ENCODE results near the gene TPPP2.

Gene TPPP2

DNA sequence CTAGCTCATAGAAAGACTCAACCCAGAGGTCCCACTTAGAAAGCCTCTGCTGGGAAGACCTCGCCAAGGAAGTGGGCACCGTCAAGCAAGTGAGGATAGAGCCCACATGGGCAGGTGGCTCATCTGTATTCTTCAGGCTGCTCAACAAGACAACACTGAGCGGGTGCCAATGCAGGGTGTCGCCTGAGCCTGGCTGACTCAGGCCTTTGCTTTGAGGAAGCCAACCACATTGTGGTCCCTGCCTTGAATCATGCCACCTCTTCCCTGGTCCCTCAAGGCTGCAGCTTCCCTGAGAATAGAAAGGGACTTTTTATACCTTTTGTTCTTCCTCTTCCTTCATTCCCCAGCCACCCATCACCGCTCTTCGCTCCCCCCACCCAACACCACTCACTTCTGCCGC is 6.7 kb downstream of the TPPP2 start:
- TF ChIP-seq, protein P1, sequence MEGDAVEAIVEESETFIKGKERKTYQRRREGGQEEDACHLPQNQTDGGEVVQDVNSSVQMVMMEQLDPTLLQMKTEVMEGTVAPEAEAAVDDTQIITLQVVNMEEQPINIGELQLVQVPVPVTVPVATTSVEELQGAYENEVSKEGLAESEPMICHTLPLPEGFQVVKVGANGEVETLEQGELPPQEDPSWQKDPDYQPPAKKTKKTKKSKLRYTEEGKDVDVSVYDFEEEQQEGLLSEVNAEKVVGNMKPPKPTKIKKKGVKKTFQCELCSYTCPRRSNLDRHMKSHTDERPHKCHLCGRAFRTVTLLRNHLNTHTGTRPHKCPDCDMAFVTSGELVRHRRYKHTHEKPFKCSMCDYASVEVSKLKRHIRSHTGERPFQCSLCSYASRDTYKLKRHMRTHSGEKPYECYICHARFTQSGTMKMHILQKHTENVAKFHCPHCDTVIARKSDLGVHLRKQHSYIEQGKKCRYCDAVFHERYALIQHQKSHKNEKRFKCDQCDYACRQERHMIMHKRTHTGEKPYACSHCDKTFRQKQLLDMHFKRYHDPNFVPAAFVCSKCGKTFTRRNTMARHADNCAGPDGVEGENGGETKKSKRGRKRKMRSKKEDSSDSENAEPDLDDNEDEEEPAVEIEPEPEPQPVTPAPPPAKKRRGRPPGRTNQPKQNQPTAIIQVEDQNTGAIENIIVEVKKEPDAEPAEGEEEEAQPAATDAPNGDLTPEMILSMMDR (IDR thresholded peaks at IDR 0.05), result no peak

DNA sequence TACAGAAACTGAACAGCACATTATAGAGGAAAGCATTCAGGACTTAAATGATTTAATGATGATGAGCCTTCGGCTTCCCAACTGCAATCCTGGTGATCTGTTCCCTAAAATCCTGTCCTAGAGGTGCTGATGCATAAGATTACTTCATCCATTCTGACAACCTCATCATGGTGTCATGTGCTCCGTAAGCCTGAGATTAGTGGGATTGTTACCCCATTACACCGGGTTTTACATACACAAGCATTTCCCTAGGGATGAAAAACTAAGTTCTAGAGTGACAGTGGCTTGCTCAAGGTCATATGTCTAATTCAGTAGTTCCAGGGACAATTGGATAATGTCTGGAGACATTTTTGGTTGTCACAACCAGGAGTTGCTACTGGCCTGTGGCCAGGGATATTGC is 7.1 kb downstream of the TPPP2 start:
- TF ChIP-seq, protein P1 (IDR thresholded peaks at IDR 0.05), result no peak

DNA sequence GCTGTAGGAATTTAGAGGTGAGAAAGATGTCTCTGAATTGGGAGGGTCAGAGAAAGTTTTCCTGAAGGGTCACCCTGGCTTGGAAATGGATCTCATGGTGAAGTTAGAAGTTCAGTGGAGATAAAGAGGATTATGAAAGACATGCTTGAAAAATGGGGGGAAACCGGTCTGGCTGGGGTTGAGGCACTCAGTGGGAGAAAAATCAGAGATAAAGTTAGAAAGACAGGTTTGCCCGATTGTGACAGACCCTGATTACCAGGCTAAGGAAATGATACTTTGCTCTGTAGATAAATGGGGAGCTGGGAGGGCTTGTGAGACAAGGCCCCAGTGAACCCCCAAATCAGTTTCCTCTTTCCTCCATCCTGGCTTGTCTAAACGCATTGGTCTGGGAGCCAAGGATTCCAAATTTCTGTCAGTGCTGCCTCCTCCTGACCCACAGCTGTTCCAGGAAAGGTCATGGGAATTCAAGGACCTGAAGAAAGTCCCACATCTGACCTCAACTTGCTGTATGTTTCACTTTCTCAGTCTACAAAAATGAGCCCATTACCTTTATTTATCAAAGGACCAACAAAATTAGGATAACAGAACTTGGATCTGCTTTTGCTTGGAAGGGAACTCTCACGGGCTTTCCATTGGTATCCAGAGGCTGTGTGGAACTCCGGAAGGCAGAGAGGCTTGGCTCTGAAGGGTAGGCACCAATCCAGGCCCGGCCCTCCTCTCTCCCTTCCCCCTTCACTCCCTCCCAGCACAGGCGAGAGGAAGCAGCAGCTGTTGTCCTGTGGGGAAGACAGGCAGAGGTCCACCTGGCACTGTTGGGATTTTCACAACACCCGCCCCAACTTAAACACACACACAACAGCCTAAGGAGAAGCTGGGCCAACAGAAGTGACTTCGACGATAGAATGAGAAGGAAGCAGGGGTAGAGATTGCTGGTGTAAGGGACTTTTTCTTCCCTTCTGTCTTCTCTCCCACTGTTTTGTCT is 8.7 kb downstream of the TPPP2 start:
- TF ChIP-seq, protein P1 (IDR thresholded peaks at IDR 0.05), result no peak

DNA sequence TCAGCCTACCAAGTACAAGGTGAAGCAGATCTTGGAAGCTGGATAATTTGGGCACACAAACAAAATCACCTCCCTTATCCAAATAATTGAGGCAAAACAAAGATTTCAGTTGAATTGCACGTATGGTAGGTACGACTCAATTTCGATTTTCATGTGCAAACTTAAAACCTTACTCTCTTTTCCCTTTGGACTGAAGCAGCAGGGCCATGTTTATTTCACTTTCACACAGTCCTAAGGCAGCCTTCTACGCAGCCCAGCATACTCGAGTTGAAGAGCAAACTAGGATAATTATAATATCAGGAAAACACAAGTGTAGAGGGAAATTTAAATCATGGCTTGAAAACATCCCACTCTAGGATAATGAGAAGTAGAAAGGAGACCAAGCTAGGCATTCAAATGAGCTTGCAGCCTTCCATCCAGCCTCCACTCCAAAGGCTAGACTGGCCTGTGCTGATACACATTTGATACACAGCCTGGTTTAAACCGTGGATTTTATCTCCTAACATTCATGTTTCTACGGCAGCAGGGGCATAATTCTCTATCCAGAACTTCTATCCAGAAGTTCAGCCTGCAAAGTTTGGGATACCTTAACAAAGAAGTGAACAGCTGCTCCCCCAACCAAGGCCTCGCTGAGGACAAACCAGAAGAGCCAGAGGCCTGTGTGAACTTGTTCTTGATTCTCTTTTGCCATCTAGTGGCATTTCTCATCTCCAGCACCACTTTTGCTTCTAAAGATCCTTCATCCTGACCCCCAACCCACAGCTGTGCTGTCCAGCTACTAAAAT is 9.8 kb downstream of the TPPP2 start:
- TF ChIP-seq, protein P1 (IDR thresholded peaks at IDR 0.05), result peak; percentile 54

DNA sequence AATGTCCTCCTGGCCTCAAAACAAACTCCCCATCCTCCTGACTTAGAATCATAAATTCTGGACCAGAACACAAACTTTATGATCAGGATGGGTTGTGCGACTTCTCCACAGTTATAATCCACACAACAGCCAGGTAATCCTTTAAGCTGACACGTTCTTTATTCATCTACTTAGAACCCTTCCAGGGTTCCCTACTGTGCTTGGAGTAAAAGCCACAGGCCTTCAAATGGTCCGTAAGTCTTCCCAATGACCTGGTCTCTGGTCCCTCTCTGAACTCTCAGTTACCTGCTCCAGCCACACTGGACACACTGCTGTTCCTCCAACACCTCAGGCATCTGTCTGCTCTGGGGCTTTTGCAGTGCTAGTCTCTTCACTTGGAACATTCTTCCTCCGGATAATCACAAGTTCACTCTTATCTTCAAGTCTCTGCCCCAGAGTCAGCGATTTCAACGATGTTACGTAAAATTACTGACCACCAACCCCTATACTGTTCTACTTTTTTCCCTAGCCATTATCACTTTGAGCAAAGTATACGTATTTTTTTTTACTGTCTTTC is 10.4 kb downstream of the TPPP2 start:
- TF ChIP-seq, protein P1 (IDR thresholded peaks at IDR 0.05), result no peak; the same call in 1 of the 2 replicates

DNA sequence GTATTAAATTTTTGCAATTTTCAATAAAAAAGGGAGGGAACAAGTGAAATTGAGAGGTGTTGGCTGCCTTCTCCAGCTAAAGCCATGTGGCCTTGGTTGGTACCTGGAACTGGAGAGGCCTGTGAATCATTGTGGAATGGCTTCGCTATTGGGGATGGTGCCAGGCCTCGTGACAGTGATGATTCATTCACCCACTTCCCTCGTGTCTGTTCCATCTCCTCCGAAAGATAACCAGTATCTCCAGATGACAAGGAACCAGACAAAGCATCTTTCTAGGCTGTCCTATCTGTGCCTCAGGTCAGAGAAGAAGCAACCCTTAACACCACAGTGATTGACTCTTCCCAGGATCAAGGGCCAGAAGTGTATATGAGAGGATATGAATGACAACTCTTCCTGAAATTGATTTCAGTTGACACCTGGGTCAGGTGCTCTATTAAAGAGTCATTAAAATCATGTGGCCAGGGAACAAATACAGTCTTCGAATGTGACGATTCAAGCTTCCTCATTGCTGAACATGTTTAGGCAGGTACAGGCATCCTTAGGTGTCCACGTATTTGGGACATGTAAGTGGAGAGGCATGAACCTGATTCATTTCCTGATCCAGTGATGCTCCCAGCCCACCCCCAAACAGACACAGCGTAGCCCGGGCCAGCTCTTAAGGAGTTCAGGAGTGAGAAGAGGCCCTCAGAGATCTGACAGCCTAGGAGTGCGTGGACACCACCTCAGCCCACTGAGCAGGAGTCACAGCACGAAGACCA is 11.8 kb downstream of the TPPP2 start, which contains the start of gene RNASE7:
Gene RNASE7 (plus strand): TSS at position 687 of the 758 bp plus-strand sequence. CDS start 631 bp downstream, outside the sequence.
- TF ChIP-seq, protein P1 (IDR thresholded peaks at IDR 0.05), result no peak

DNA sequence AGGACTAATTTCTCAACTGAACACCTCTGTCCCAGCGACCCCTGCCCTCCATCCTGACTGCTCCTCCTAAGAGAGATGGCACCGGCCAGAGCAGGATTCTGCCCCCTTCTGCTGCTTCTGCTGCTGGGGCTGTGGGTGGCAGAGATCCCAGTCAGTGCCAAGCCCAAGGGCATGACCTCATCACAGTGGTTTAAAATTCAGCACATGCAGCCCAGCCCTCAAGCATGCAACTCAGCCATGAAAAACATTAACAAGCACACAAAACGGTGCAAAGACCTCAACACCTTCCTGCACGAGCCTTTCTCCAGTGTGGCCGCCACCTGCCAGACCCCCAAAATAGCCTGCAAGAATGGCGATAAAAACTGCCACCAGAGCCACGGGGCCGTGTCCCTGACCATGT is 12.9 kb downstream of the TPPP2 start:
- TF ChIP-seq, protein P1 (IDR thresholded peaks at IDR 0.05), result no peak
